ENCODE results near the gene ROCK1. TPM values are rescaled to one million over a fixed set of nuclear protein-coding genes. Genes with fewer than 3 reads are reported as not detected.

Gene ROCK1
- polyA plus RNA-seq, 1 of the 3 experiments (the other 2 are of a cell fraction) = 4.9 TPM

DNA sequence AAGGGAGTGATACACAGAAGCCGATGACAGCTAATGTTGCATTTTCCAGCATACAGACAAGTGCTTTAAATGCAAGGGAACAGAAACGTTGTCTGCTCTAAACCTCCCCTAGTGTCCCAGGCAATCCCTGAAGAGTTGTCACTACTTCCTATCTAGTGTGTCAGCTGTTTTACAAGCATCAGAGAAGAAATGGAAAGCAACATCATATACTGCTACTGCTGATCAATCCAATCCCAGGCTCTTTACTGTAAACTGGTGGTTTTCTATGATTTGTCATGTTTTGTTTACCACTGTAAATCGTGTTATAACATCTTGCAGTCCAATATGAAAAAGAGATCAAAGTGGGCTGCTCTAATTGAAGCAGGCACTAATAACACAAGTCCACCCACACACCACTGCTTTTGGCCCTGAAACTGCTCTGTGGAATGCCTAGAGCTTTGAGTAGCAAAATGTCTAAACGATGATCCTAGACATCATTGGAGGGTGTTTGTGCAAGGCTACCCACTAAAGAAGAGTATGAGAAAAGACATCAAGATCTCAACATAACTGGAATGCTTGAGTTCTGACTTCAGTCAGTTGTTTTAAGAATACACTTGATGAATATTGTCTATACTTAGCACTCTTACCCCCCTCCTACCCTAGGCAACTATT lies 18.1 kb upstream of the ROCK1 start:
- Histone ChIP-seq H3K9me2 (no peaks in the 10 kb centered on the region), H2AFZ (ENCODE audit: low read depth) (no peak overlapping the region), H3K27ac (ENCODE audit: low read depth in 2 of 2, low read length in 1 of 2) (peak overlapping the region in 1 of 2 experiments; percentile 10; a peak in 2 of 4 replicates), H3F3A (replicated peaks; ENCODE audit: insufficient read depth) (no peaks in the 10 kb centered on the region), H3K9ac (no peak overlapping the region), H4K20me1 (ENCODE audit: insufficient read depth) (no peaks in the 10 kb centered on the region), H3K27me3 (ENCODE audit: insufficient read depth) (no peaks in the 10 kb centered on the region), H3K79me2 (ENCODE audit: insufficient read depth) (no peaks in the 10 kb centered on the region), H3K4me1 (ENCODE audit: control insufficient read depth in 1 of 2, insufficient read depth in 2 of 2, low read depth in 1 of 2, low read length in 1 of 2) (no peaks in the 10 kb centered on the region), H3K4me2 (no peak overlapping the region), H3K9me3 (no peaks in the 10 kb centered on the region), H3K4me3 (ENCODE audit: low read depth in 2 of 2, low read length in 1 of 2) (no peak overlapping the region), H3K36me3 (replicated peaks in 1 of 2; ENCODE audit: control insufficient read depth in 1 of 2, insufficient read depth in 2 of 2, low read length in 1 of 2) (no peaks in the 10 kb centered on the region)
- DNase-seq = no peak
- TF ChIP-seq SMC3 (IDR thresholded peaks at IDR 0.05; ENCODE audit: low read depth, low read length) = no peak
- TF ChIP-seq RAD21 (IDR thresholded peaks at IDR 0.05; ENCODE audit: low read length) = no peak
- TF ChIP-seq, protein P1, sequence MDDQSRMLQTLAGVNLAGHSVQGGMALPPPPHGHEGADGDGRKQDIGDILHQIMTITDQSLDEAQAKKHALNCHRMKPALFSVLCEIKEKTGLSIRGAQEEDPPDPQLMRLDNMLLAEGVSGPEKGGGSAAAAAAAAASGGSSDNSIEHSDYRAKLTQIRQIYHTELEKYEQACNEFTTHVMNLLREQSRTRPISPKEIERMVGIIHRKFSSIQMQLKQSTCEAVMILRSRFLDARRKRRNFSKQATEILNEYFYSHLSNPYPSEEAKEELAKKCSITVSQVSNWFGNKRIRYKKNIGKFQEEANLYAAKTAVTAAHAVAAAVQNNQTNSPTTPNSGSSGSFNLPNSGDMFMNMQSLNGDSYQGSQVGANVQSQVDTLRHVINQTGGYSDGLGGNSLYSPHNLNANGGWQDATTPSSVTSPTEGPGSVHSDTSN (IDR thresholded peaks at IDR 0.05) = peak; percentile 54
- TF ChIP-seq TCF12 (IDR thresholded peaks at IDR 0.05) = 0 out of 2 replicates have a peak, but pooled peaks have one; percentile 13
- ChIA-PET POLR2A (no interaction called here), CTCF (interaction anchor here (1.2 kb wide), 1 partner anchor 157 kb away, joined by 4 read pairs; no protein-coding TSS in a partner anchor)
- 17% methylated on average over 4 of the region's 4 CpGs for WGBS (ENCODE audit: low lambda C conversion rate)

DNA sequence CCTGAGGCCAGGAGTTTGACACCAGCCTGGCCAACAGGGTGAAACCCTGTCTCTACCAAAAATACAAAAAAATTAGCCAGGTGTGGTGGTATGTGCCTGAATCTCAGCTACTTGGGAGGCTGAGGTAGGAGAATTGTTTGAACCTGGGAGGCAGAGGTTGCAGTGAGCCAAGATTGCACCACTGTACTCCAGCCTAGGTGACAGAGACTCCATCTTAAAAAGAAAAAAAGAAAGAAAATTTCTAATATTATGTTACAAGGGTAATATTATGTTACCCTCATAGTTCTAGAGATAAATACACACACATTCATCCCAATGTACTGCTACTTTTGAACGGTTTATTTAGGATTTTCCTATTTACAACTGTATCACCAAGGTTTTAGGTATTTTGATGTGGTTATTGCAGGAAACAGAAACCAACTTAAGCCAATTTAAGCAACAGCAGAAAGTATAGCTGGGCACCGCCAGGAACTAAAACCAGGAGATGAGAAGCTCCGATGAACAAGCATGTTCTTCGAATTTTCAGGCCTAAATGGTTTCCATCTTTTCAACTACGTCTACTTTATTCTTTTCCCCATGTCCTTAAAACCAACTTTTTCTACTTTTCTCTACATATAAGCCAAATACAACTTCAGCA lies 11.8 kb upstream of the ROCK1 start:
- CTCF ChIA-PET = no interaction called here
- WGBS (ENCODE audit: low lambda C conversion rate) = 48% methylated on average over 5 of the region's 5 CpGs
- no peak for DNase-seq
- H3K9me2 ChIP-seq = no peaks in the 10 kb centered on the region
- H3K4me3 ChIP-seq (ENCODE audit: low read depth in 2 of 2, low read length in 1 of 2) = no peak overlapping the region
- POLR2A ChIA-PET = no interaction called here
- no peaks in the 10 kb centered on the region for H4K20me1 ChIP-seq (ENCODE audit: insufficient read depth)
- no peaks in the 10 kb centered on the region for H3K79me2 ChIP-seq (ENCODE audit: insufficient read depth)
- no peak overlapping the region for H3K27ac ChIP-seq (ENCODE audit: low read depth in 2 of 2, low read length in 1 of 2)
- H3K9ac ChIP-seq = no peak overlapping the region
- H3K4me2 ChIP-seq = no peak overlapping the region
- H3K9me3 ChIP-seq = no peaks in the 10 kb centered on the region
- H2AFZ ChIP-seq (ENCODE audit: low read depth) = peak overlapping the region; percentile 72
- no peak for TF ChIP-seq FOXJ3 (CRISPR knock-in tag; IDR thresholded peaks at IDR 0.05)
- no peak for TF ChIP-seq RAD21 (IDR thresholded peaks at IDR 0.05; ENCODE audit: low read length)
- no peaks in the 10 kb centered on the region for H3K36me3 ChIP-seq (replicated peaks in 1 of 2; ENCODE audit: control insufficient read depth in 1 of 2, insufficient read depth in 2 of 2, low read length in 1 of 2)
- no peaks in the 10 kb centered on the region for H3K27me3 ChIP-seq (ENCODE audit: insufficient read depth)
- no peaks in the 10 kb centered on the region; a peak in 1 of 4 replicates for H3K4me1 ChIP-seq (ENCODE audit: control insufficient read depth in 1 of 2, insufficient read depth in 2 of 2, low read depth in 1 of 2, low read length in 1 of 2)
- H3F3A ChIP-seq (replicated peaks; ENCODE audit: insufficient read depth) = peaks cover 7% of the 10 kb centered on the region

DNA sequence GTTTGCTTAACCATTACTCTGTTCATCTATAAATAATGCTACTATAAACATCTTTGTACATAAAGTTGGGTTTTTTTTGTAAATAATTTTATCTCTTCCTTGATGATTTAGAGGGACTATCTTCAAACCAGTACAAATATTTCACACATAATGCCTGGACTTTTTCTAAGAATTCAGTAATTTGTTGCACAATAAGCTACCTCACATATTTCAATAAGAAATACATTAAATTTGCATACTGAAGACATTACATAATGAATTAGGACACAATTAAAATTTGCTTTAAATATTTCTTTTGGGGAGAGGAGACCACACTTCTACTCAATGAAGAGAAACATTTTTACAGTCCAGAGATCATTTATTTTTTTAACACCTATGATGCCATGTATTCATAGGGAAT lies 7.2 kb upstream of the ROCK1 start:
- H3K4me1 ChIP-seq (ENCODE audit: control insufficient read depth in 1 of 2, insufficient read depth in 2 of 2, low read depth in 1 of 2, low read length in 1 of 2) = peaks cover 0 to 16% of the 10 kb centered on the region in 2 experiments
- no peaks in the 10 kb centered on the region for H3K36me3 ChIP-seq (replicated peaks in 1 of 2; ENCODE audit: control insufficient read depth in 1 of 2, insufficient read depth in 2 of 2, low read length in 1 of 2)
- peaks cover 38% of the 10 kb centered on the region for H3F3A ChIP-seq (replicated peaks; ENCODE audit: insufficient read depth)
- no peaks in the 10 kb centered on the region for H3K9me2 ChIP-seq
- TF ChIP-seq, protein P2, sequence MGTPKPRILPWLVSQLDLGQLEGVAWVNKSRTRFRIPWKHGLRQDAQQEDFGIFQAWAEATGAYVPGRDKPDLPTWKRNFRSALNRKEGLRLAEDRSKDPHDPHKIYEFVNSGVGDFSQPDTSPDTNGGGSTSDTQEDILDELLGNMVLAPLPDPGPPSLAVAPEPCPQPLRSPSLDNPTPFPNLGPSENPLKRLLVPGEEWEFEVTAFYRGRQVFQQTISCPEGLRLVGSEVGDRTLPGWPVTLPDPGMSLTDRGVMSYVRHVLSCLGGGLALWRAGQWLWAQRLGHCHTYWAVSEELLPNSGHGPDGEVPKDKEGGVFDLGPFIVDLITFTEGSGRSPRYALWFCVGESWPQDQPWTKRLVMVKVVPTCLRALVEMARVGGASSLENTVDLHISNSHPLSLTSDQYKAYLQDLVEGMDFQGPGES (IDR thresholded peaks at IDR 0.05; ENCODE audit: low read depth, low read length) = no peak
- TF ChIP-seq GATA2 (CRISPR knock-in tag; IDR thresholded peaks at IDR 0.05) = no peak
- no peak for TF ChIP-seq NFIC (IDR thresholded peaks at IDR 0.05; ENCODE audit: borderline replicate concordance)
- TF ChIP-seq RCOR1 (IDR thresholded peaks at IDR 0.05; ENCODE audit: low read length) = no peak
- no peak for TF ChIP-seq JUND (IDR thresholded peaks at IDR 0.05)
- no peak for TF ChIP-seq YY1 (IDR thresholded peaks at IDR 0.05; ENCODE audit: low read depth)
- no peak for TF ChIP-seq SMC3 (IDR thresholded peaks at IDR 0.05; ENCODE audit: low read depth, low read length)
- TF ChIP-seq FOSL2 (IDR thresholded peaks at IDR 0.05; ENCODE audit: borderline replicate concordance, low read depth) = no peak
- no peaks in the 10 kb centered on the region for H3K9me3 ChIP-seq
- ChIA-PET POLR2A (no interaction called here), CTCF (no interaction called here)
- DNase-seq = no peak
- no peak overlapping the region for H3K4me2 ChIP-seq
- no peaks in the 10 kb centered on the region for H3K27me3 ChIP-seq (ENCODE audit: insufficient read depth)
- H3K27ac ChIP-seq (ENCODE audit: low read depth in 2 of 2, low read length in 1 of 2) = peak overlapping the region; percentile 74 to 86; a peak in 3 of 4 replicates
- peak overlapping the region; percentile 11 for H2AFZ ChIP-seq (ENCODE audit: low read depth)
- no peak overlapping the region for H3K9ac ChIP-seq
- no peak overlapping the region for H3K4me3 ChIP-seq (ENCODE audit: low read depth in 2 of 2, low read length in 1 of 2)
- no peaks in the 10 kb centered on the region for H3K79me2 ChIP-seq (ENCODE audit: insufficient read depth)
- no peaks in the 10 kb centered on the region for H4K20me1 ChIP-seq (ENCODE audit: insufficient read depth)
